GM19035 (cell line): ENCODE measurements around the gene ZXDC.

Experiments
- ATAC-seq: cut with Tn5 transposase; IDR thresholded peaks from one replicate; pipeline ENCODE4 v1.9.1; 2021; ENCODE audit not compliant: unreplicated experiment

The ZXDC gene

GRCh38 chr3:126439346-126439967 lies 36.2 kb downstream of the ZXDC start:
- no peak for ATAC-seq

- no peak for ATAC-seq
These were observed 36.9 kb downstream of the ZXDC start for GRCh38 chr3:126438746-126439145.

- ATAC-seq = no peak
These were observed 37.5 kb downstream of the ZXDC start for GRCh38 chr3:126438186-126438585.

GRCh38 chr3:126436826-126437717 lies 38.6 kb downstream of the ZXDC start:
- ATAC-seq = no peak

- no peak for ATAC-seq
These were observed 40.0 kb downstream of the ZXDC start for GRCh38 chr3:126435456-126436315.

GRCh38 chr3:126434931-126435411 lies 40.7 kb downstream of the ZXDC start:
- ATAC-seq = no peak

GRCh38 chr3:126434264-126434590 lies 41.5 kb downstream of the ZXDC start:
- no peak for ATAC-seq

GRCh38 chr3:126433496-126434263 lies 42.0 kb downstream of the ZXDC start:
- no peak for ATAC-seq

GRCh38 chr3:126433105-126433430 lies 42.6 kb downstream of the ZXDC start:
- no peak for ATAC-seq

GRCh38 chr3:126432361-126433104 lies 43.2 kb downstream of the ZXDC start:
- no peak for ATAC-seq

- peak; percentile 47 for ATAC-seq
These were observed 44.6 kb downstream of the ZXDC start for GRCh38 chr3:126431103-126431534.

GRCh38 chr3:126424751-126425150 lies 50.9 kb downstream of the ZXDC start:
- ATAC-seq = no peak

- ATAC-seq = no peak
These were observed 51.5 kb downstream of the ZXDC start for GRCh38 chr3:126424039-126424717.

GRCh38 chr3:126423191-126424038 lies 52.3 kb downstream of the ZXDC start:
- ATAC-seq = no peak

- no peak for ATAC-seq
These were observed 53.1 kb downstream of the ZXDC start for GRCh38 chr3:126422571-126423091.

GRCh38 chr3:126422121-126422520 lies 53.6 kb downstream of the ZXDC start:
- ATAC-seq = no peak

GRCh38 chr3:126421573-126422119 lies 54.0 kb downstream of the ZXDC start:
- no peak for ATAC-seq
